K562 (cell line): ENCODE data around the gene EPGN. TPM values are rescaled to one million over a fixed set of nuclear protein-coding genes. Genes with fewer than 3 reads are reported as not detected.

ENCODE experiments used
- FOXM1 ChIP-seq, 2 experiments: fragments of 450-650 bp in 1 of 2; sonication (generic) in 1 of 2; formaldehyde crosslinking in 1 of 2; IDR thresholded peaks; 2 replicates each; pipeline versions ENCODE4 v1.6.1 to v1.9.0; 2017 to 2022; ENCODE audit warnings: low read depth in 2 of 2, mild to moderate bottlenecking in 2 of 2, missing genetic modification reagents in 1 of 2, moderate library complexity in 1 of 2
- HMG20A ChIP-seq: fragments of 450-650 bp; formaldehyde crosslinking; conservative IDR thresholded peaks from 2 replicates; pipeline ENCODE4 v1.4.0; 2020; ENCODE audit warnings: mild to moderate bottlenecking, mixed read lengths
- IRF2 ChIP-seq: sonication (generic); formaldehyde crosslinking; IDR thresholded peaks from 2 replicates; pipeline ENCODE4 v1.8.1; 2022; ENCODE audit warnings: mild to moderate bottlenecking, missing genetic modification reagents
- KDM1A ChIP-seq, 2 experiments: fragments of 450-650 bp; IDR thresholded peaks; 2 replicates each; pipeline ENCODE4 v1.6.1; 2016; ENCODE audit warnings: mild to moderate bottlenecking in 2 of 2
- MAX ChIP-seq: sonication (generic); formaldehyde crosslinking; IDR thresholded peaks from 2 replicates; pipeline ENCODE4 v1.9.0; 2022; ENCODE audit warnings: mild to moderate bottlenecking, missing genetic modification reagents
- PHTF2 ChIP-seq: fragments of 250-450 bp; sonication (Bioruptor Pico); IDR thresholded peaks from 2 replicates; pipeline ENCODE4 v1.5.0; 2021; ENCODE audit warnings: mild to moderate bottlenecking
- SRF ChIP-seq, 2 experiments: fragments of 250-450, 450-650 bp in 1 of 2; sonication (Bioruptor Pico) in 1 of 2; sonication (generic) in 1 of 2; formaldehyde crosslinking; IDR thresholded peaks; 2 replicates each; pipeline versions ENCODE4 v1.5.0 to v1.5.1; 2020 to 2022; ENCODE audit warnings: mild to moderate bottlenecking in 1 of 2, missing genetic modification reagents in 1 of 2
- TAF7 ChIP-seq: fragments of 450-650 bp; IDR thresholded peaks from 2 replicates; pipeline ENCODE4 v1.6.1; 2016; ENCODE audit warnings: missing genetic modification characterization, missing compliant biosample characterization
- TGIF2 ChIP-seq: sonication (generic); formaldehyde crosslinking; IDR thresholded peaks from 2 replicates; pipeline ENCODE4 v1.8.1; 2022; ENCODE audit warnings: mild to moderate bottlenecking, missing genetic modification reagents, moderate library complexity
- TOE1 ChIP-seq, 2 experiments: fragments of 450-650 bp in 1 of 2; sonication (generic) in 1 of 2; formaldehyde crosslinking in 1 of 2; IDR thresholded peaks; 2 replicates each; pipeline versions ENCODE4 v1.7.1 to v1.8.0; 2016 to 2022; ENCODE audit warnings: borderline replicate concordance in 2 of 2, mild to moderate bottlenecking in 2 of 2, antibody characterized with exemption in 1 of 2, inconsistent platforms in 1 of 2, low read depth in 1 of 2, missing genetic modification reagents in 1 of 2, moderate library complexity in 1 of 2
- ZBTB2 ChIP-seq: fragments of 450-650 bp; IDR thresholded peaks from 2 replicates; pipeline ENCODE4 v1.6.1; 2016; ENCODE audit warnings: antibody characterized with exemption
- ZNF785 ChIP-seq: fragments of 250-450 bp; sonication (Bioruptor Pico); IDR thresholded peaks from 2 replicates; pipeline ENCODE4 v1.4.0; 2020; ENCODE audit warnings: mild to moderate bottlenecking
- polyA plus RNA-seq, 8 experiments: library from polyadenylated mRNA; depleted of rRNA in 4 of 8; stranded (reverse) in 5 of 8; unstranded in 3 of 8; fragments of >200 nt; fragmentation: Nextera tagmentation in 2 of 8; fragmentation: Illumina TruSeq in 1 of 8; extraction: Ambion mirVana in 2 of 8; extraction: Trizol in 1 of 8; gene quantifications; 2 replicates each; pipeline versions ENCODE4 v1.2.1 to v1.2.3, GENCODE V29; 2011 to 2014; ENCODE audit warnings: inconsistent platforms in 1 of 8, missing spikeins in 1 of 8
- total RNA-seq, 7 experiments: library from RNA; depleted of rRNA in 6 of 7; stranded (reverse); fragments of >200 nt in 6 of 7; fragmentation: Illumina TruSeq in 2 of 7; extraction: Trizol in 2 of 7; gene quantifications; 2 replicates each; pipeline versions ENCODE4 v1.2.1 to v1.2.3, GENCODE V29; 2011 to 2021; ENCODE audit warnings: low replicate concordance in 1 of 7
- TF ChIP-seq, protein P1 (sequence below): sonication (generic); formaldehyde crosslinking; IDR thresholded peaks from 2 replicates; pipeline ENCODE4 v1.8.0; 2023; ENCODE audit warnings: mild to moderate bottlenecking, missing genetic modification reagents
- TF ChIP-seq, protein P2 (sequence below): fragments of 450-650 bp; IDR thresholded peaks from 2 replicates; pipeline ENCODE4 v1.6.1; 2018; ENCODE audit not compliant: partially characterized antibody
- TF ChIP-seq, protein P3 (sequence below): sonication (generic); formaldehyde crosslinking; IDR thresholded peaks from 2 replicates; pipeline ENCODE4 v1.8.1; 2022; ENCODE audit warnings: missing genetic modification reagents

The EPGN gene
- total and polyA plus RNA-seq, 9 of the 15 experiments (the other 6 are each of a cell fraction or from before 2014, with no cell fraction given): 0.10 to 0.56 TPM; not detected in 7

- TF ChIP-seq, protein P1, sequence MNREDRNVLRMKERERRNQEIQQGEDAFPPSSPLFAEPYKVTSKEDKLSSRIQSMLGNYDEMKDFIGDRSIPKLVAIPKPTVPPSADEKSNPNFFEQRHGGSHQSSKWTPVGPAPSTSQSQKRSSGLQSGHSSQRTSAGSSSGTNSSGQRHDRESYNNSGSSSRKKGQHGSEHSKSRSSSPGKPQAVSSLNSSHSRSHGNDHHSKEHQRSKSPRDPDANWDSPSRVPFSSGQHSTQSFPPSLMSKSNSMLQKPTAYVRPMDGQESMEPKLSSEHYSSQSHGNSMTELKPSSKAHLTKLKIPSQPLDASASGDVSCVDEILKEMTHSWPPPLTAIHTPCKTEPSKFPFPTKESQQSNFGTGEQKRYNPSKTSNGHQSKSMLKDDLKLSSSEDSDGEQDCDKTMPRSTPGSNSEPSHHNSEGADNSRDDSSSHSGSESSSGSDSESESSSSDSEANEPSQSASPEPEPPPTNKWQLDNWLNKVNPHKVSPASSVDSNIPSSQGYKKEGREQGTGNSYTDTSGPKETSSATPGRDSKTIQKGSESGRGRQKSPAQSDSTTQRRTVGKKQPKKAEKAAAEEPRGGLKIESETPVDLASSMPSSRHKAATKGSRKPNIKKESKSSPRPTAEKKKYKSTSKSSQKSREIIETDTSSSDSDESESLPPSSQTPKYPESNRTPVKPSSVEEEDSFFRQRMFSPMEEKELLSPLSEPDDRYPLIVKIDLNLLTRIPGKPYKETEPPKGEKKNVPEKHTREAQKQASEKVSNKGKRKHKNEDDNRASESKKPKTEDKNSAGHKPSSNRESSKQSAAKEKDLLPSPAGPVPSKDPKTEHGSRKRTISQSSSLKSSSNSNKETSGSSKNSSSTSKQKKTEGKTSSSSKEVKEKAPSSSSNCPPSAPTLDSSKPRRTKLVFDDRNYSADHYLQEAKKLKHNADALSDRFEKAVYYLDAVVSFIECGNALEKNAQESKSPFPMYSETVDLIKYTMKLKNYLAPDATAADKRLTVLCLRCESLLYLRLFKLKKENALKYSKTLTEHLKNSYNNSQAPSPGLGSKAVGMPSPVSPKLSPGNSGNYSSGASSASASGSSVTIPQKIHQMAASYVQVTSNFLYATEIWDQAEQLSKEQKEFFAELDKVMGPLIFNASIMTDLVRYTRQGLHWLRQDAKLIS (CRISPR knock-in tag): no peak
- TF ChIP-seq SRF (CRISPR knock-in tag; IDR thresholded peaks at IDR 0.05) (no peak), HMG20A (CRISPR knock-in tag) (no peak), IRF2 (CRISPR knock-in tag) (no peak), TOE1 (IDR thresholded peaks at IDR 0.05; ENCODE audit: borderline replicate concordance) (no peak), TOE1 (CRISPR knock-in tag; IDR thresholded peaks at IDR 0.05; ENCODE audit: borderline replicate concordance, low read depth) (no peak), TAF7 (no peak), MAX (no peak), ZBTB2 (no peak), ZNF785 (CRISPR knock-in tag) (no peak), FOXM1 (IDR thresholded peaks at IDR 0.05; ENCODE audit: low read depth) (peak; percentile 90), FOXM1 (CRISPR knock-in tag; IDR thresholded peaks at IDR 0.05; ENCODE audit: low read depth) (no peak), PHTF2 (CRISPR knock-in tag) (no peak), KDM1A (IDR thresholded peaks at IDR 0.05) (0 out of 4 replicates have a peak, but pooled peaks of 1 of the 2 experiments have one; percentile 37), TGIF2 (CRISPR knock-in tag) (no peak)
- TF ChIP-seq, protein P2, sequence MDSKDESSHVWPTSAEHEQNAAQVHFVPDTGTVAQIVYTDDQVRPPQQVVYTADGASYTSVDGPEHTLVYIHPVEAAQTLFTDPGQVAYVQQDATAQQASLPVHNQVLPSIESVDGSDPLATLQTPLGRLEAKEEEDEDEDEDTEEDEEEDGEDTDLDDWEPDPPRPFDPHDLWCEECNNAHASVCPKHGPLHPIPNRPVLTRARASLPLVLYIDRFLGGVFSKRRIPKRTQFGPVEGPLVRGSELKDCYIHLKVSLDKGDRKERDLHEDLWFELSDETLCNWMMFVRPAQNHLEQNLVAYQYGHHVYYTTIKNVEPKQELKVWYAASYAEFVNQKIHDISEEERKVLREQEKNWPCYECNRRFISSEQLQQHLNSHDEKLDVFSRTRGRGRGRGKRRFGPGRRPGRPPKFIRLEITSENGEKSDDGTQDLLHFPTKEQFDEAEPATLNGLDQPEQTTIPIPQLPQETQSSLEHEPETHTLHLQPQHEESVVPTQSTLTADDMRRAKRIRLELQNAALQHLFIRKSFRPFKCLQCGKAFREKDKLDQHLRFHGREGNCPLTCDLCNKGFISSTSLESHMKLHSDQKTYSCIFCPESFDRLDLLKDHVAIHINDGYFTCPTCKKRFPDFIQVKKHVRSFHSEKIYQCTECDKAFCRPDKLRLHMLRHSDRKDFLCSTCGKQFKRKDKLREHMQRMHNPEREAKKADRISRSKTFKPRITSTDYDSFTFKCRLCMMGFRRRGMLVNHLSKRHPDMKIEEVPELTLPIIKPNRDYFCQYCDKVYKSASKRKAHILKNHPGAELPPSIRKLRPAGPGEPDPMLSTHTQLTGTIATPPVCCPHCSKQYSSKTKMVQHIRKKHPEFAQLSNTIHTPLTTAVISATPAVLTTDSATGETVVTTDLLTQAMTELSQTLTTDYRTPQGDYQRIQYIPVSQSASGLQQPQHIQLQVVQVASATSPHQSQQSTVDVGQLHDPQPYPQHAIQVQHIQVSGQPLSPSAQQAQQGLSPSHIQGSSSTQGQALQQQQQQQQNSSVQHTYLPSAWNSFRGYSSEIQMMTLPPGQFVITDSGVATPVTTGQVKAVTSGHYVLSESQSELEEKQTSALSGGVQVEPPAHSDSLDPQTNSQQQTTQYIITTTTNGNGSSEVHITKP: no peak
- TF ChIP-seq, protein P3, sequence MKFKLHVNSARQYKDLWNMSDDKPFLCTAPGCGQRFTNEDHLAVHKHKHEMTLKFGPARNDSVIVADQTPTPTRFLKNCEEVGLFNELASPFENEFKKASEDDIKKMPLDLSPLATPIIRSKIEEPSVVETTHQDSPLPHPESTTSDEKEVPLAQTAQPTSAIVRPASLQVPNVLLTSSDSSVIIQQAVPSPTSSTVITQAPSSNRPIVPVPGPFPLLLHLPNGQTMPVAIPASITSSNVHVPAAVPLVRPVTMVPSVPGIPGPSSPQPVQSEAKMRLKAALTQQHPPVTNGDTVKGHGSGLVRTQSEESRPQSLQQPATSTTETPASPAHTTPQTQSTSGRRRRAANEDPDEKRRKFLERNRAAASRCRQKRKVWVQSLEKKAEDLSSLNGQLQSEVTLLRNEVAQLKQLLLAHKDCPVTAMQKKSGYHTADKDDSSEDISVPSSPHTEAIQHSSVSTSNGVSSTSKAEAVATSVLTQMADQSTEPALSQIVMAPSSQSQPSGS: no peak
Measured at GRCh38 chr4:74330295-74330750, 22.1 kb downstream of the EPGN start (continued).
